C4-2B (cell line): Measurements from ENCODE around the gene GAB3.

ENCODE experiments used
- ZFX ChIP-seq: fragments of 450-650 bp; IDR thresholded peaks from 2 replicates; pipeline ENCODE4 v1.6.1; 2017
- TF ChIP-seq, protein P1 (sequence below): fragments of 450-650 bp; conservative IDR thresholded peaks from 2 replicates; pipeline ENCODE4 v1.5.1; 2017; ENCODE audit warnings: mild to moderate bottlenecking

DNA sequence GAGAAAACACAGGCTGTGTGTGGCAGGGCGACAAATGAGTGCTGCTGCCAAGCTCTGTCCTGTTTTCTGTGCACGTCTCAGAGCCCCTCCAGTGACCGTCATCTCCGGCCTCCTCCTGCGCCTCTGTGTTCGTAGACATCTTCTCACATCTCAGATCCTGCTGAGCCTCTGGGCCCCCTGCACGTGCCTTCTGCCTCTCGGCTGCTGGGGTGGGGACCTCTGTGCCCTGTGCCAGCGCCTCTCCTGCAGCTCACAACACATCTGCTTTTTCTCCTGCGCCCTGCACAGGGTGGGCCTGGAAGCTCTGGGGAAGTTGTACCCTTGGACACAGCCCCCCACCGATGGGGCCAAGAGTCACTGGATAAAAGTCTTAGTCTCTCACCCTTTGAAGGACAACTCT lies 95.1 kb downstream of the GAB3 start:
- TF ChIP-seq, protein P1, sequence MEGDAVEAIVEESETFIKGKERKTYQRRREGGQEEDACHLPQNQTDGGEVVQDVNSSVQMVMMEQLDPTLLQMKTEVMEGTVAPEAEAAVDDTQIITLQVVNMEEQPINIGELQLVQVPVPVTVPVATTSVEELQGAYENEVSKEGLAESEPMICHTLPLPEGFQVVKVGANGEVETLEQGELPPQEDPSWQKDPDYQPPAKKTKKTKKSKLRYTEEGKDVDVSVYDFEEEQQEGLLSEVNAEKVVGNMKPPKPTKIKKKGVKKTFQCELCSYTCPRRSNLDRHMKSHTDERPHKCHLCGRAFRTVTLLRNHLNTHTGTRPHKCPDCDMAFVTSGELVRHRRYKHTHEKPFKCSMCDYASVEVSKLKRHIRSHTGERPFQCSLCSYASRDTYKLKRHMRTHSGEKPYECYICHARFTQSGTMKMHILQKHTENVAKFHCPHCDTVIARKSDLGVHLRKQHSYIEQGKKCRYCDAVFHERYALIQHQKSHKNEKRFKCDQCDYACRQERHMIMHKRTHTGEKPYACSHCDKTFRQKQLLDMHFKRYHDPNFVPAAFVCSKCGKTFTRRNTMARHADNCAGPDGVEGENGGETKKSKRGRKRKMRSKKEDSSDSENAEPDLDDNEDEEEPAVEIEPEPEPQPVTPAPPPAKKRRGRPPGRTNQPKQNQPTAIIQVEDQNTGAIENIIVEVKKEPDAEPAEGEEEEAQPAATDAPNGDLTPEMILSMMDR: no peak
- no peak for TF ChIP-seq ZFX
